IPS-NIHi11 (cell line): Measurements from ENCODE around the gene MGLL.

Experiments
- DNase-seq: peaks from one replicate; pipeline ENCODE4 v3.0.0; 2012; ENCODE audit warnings: mixed read lengths, low spot score

The MGLL gene

GRCh38 chr3:127788451-127788909 is 33.8 kb downstream of the MGLL start:
- DNase-seq: no peak

DNA sequence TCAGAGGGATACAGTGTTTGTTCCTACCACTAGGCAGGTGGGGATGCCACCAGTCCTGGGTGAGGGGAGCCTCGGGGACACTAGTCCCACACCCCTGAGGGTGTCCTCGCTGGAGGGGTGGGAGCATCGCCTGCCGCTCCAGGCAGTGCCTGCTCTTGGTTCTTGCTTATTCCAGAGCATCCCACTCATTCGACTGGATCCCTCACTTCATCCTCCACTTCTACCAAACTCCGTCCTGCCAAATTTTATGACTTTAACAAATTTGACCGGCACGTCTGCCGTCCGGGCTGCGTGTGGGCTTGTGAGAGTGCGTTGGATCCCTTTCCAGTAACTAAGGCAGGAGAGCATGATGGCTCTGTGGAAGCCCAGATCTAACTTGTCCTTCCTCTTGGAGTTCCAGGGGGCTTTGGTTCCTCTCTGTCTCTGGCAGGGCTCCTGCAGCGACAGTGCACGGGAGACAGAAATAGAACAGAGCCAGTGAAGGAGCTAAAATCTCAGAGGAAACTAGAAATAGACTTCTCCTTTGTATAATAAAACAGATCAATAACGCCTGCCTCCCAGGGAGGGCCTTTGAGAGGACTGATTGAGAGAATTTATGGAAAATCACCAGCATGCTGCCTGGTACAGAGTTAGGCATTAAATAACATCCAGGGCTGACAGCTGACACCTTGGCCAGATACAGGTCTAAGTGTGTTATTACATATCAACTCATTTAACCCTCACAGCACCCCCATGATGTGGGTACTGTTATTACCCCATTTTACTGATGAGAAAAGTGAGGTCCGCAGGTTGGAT is 34.5 kb downstream of the MGLL start:
- DNase-seq: no peak

- no peak for DNase-seq
Measured at GRCh38 chr3:127787071-127787490, 35.2 kb downstream of the MGLL start.

- DNase-seq: no peak
Measured at GRCh38 chr3:127786353-127787070, 35.8 kb downstream of the MGLL start.

GRCh38 chr3:127785711-127786265 is 36.5 kb downstream of the MGLL start:
- DNase-seq: no peak

GRCh38 chr3:127784865-127785710 is 37.2 kb downstream of the MGLL start:
- DNase-seq: peak; percentile 27

DNA sequence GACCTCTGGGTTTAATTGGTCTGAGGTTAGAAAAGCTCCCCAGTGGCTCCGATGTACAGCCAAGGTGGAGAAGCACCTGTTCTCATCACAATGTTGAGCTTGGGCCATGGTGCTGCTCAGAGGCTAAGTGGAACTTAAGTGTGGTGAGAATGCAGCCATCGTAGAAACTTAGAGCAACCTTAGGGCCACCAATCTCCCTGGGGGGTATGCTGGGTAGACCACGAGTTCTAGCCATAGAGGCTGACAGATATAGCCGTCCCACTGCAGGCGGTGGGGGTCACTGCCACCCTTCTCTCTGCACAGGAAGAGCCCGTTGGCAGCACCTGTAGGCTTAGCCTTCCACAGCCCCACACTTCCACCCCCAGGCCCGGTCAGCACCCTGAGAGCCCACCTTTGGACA is 38.0 kb downstream of the MGLL start:
- DNase-seq: no peak

DNA sequence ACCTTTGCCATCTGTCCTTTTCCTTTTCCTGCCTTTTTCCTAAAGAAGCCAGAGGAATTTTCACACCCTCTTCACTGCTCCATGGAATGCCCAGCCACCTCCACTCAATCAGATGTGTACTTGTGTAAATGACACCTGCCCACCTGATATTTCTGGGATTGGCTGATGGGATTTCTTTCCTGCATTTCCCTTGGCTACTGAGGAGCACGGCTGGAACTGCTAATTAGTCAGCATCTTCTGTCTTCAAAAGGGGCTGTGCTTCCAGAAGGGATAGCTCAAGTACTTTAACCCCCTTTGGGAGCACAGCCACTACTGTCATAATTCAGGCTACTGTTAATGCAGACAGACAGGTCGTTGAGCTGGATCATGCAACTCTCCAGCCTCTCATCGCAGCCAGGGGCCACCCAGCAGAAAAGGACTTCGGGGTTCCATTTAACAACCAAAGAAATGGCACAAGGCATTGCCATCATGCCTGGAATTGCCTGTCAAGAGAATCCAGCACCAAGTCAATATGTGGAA is 38.6 kb downstream of the MGLL start:
- DNase-seq: no peak

GRCh38 chr3:127783166-127783565 is 39.1 kb downstream of the MGLL start:
- DNase-seq: no peak

GRCh38 chr3:127781411-127782001 is 40.8 kb downstream of the MGLL start:
- DNase-seq: no peak

- no peak for DNase-seq
Measured at GRCh38 chr3:127780536-127781400, 41.5 kb downstream of the MGLL start.

- DNase-seq: no peak
Measured at GRCh38 chr3:127779747-127780146, 42.6 kb downstream of the MGLL start.

DNA sequence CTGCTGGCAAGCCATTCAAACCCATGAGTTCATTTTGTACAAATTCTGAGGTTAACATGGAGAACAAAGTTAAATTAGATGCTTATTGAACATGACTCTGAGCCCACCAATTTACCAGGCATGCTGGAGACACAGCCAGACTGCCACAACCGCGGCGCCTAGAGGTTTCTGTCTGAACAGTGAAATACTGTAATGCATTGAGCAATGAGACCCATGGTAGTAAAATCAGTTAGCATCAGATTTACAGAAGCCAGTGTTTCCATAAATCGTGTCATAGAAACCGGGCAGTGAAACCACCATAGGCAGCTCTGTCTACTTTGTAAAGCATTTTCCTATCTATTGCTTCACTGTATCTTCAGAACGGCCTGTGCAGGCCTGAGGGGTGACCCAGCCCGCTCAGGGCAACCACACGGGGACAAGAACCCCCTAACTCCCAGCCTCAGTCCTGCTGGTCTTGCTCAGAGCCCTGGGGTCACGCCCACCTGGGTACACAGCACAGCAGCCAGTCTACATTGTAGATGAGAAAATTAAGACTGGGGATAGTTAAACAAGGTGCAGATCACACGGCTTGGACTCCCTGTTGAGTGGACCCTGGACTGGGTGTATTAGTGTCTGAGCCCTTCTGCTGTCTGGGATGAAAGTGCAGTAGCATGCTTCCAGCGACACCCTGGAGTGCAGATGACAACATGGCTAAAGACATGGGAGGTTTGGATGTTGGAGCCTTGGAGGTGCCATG is 44.2 kb downstream of the MGLL start:
- no peak for DNase-seq

- no peak for DNase-seq
Measured at GRCh38 chr3:127777332-127777731, 45.0 kb downstream of the MGLL start.

DNA sequence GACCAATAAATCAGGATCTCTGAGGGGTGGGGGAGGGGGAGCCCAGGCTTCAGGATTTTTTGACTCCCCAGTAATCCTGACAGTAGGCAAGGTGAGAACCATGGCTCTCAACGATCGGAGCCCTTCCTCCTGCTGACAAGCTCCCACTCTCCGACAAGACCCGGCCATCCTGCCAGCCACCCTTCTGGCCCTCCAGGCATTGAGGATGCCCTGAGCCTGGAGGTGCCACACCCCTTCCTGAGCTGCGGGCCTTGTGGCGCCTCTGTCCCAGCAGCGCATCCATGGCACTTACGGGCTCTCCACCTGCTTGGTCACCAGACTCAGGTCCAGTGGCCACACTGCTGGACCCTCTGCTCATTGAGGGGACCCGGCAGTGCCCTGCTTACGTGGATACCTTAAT is 46.0 kb downstream of the MGLL start:
- no peak for DNase-seq

DNA sequence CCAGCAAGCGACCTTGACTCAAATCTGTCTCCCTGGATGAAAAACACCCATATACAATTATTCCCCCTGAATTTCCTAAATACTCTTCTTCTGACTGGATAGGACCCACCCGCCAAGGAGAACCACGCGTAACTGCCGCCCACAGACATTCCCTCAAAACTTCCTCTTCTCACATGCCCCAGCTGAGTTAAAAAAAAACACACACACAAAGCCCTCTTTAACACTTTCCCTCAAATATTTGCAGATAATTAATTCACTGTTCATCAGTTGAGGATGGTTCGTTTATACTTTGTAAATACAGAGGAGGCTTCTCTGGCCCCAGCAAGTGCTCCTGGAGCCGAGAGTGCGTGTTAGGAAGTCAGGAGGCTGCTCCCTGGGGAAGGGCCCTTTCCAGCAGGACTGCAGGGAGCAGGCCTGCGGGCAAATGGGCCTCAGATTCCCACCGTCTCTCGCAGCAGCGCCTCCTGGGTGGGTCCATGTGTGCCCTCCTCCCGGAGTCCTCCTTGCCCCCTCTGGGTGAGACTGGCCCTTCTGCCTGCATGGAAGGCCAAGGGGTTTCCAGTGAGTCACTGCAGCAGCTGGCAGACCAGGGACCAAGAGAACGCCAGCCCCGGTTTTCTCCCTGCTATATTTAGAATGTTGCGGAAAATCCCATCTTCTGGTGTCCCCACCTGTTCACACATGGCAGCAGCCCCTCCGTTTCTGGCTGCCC is 46.8 kb downstream of the MGLL start:
- DNase-seq: no peak

- no peak for DNase-seq
Measured at GRCh38 chr3:127774647-127775046, 47.7 kb downstream of the MGLL start.

DNA sequence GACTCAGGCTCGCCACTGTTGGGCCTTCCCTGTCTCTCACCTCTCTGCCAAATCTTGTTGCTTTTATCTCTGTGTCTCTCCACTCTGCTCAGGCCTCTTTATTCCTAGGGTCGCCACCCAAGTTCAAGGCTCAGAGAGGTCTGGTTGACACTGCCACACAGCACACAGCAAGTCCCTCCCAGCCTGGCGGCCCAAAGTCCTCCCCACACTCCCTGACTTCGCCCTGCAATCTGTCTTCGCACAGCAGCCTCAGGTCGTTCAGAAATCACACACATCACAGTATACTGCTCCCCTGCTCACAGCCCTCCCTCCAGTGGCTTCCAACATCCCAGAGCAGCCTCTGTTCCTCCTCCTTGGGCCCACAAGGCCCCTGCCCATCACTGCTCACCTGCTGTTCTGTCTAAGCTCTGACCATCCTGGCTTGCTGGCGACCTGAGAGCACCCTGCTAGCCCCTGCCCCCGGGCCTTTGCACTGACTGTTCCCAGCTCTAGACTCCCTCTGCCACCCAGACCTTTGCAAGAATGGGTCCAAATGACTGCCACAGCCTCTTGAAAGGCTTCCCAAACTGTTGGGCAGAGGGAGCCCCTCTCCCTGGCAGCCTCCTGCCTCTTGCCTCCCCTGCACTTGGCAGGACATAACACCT is 48.4 kb downstream of the MGLL start:
- no peak for DNase-seq
